Left renal pelvis (tissue), 4 donors: Measurements from ENCODE around the gene WWP2. TPM values are rescaled to one million over a fixed set of nuclear protein-coding genes. Genes with fewer than 3 reads are reported as not detected.
"Not testable (repeated sequence)": the region's sequence is repeated elsewhere in the genome, so short reads cannot be mapped to it uniquely, and the experiment has no call there.

Source experiments
- DNase-seq, 4 donors: peaks; one replicate each; pipeline ENCODE4 v3.0.0-alpha.2; 2013; ENCODE audit warnings: low read depth in 4 of 4, low spot score in 3 of 4
- polyA plus RNA-seq, 4 donors: library from polyadenylated mRNA; unstranded; fragments of 120-200 nt; gene quantifications; one replicate each; pipeline ENCODE4 v1.2.1, GENCODE V29; 2013; ENCODE audit not compliant: insufficient read length in 4 of 4

WWP2 gene
- polyA plus RNA-seq, 4 donors, result 29.9 to 50.5 (median 40.8) TPM

GRCh38 chr16:69745232-69745612 lies 16.9 kb upstream of the WWP2 start:
- DNase-seq, result no peak

- DNase-seq, result no peak
Measured at GRCh38 chr16:69745959-69746358, 16.2 kb upstream of the WWP2 start.

GRCh38 chr16:69747115-69747514 lies 15.0 kb upstream of the WWP2 start:
- DNase-seq, result no peak

GRCh38 chr16:69748694-69749345 lies 13.3 kb upstream of the WWP2 start:
- DNase-seq, result no peak

- DNase-seq, result no peak
Measured at GRCh38 chr16:69754143-69754468, 8.0 kb upstream of the WWP2 start.

- peak; percentile 87 to 92 (median 90) for DNase-seq
Measured at GRCh38 chr16:69754469-69755310, 7.4 kb upstream of the WWP2 start, which contains the start of gene NOB1. TSS of gene NOB1 (minus strand) at chr16:69754926. CDS start at chr16:69754910, 16 bp downstream.

- no peak for DNase-seq
Measured at GRCh38 chr16:69756705-69757104, 5.4 kb upstream of the WWP2 start.

- DNase-seq, result not testable (repeated sequence)
Measured at GRCh38 chr16:69757375-69757774, 4.8 kb upstream of the WWP2 start.

- peak in 2 of 4 donors; percentile 14 to 20 for DNase-seq
Measured at GRCh38 chr16:69762814-69763598, 874 bp downstream of the WWP2 start.

GRCh38 chr16:69763599-69763942 lies 1.4 kb downstream of the WWP2 start:
- DNase-seq, result no peak

- DNase-seq, result no peak
Measured at GRCh38 chr16:69767459-69768229, 5.5 kb downstream of the WWP2 start.

- DNase-seq, result no peak
Measured at GRCh38 chr16:69768666-69769065, 6.5 kb downstream of the WWP2 start.

GRCh38 chr16:69769404-69769803 lies 7.3 kb downstream of the WWP2 start:
- DNase-seq, result no peak

GRCh38 chr16:69771651-69771967 lies 9.5 kb downstream of the WWP2 start:
- DNase-seq, result no peak

GRCh38 chr16:69773260-69773947 lies 11.3 kb downstream of the WWP2 start:
- DNase-seq, result no peak

- DNase-seq, result no peak
Measured at GRCh38 chr16:69775563-69775962, 13.4 kb downstream of the WWP2 start.

GRCh38 chr16:69779724-69780123 lies 17.6 kb downstream of the WWP2 start:
- DNase-seq, result no peak

- no peak for DNase-seq
Measured at GRCh38 chr16:69781118-69781517, 19.0 kb downstream of the WWP2 start.

- no peak for DNase-seq
Measured at GRCh38 chr16:69784586-69784985, 22.5 kb downstream of the WWP2 start.

GRCh38 chr16:69787883-69788282 lies 25.8 kb downstream of the WWP2 start:
- no peak for DNase-seq
